Epithelial cell of proximal tubule (primary cell): ENCODE data around the gene ANO10. TPM values are rescaled to one million over a fixed set of nuclear protein-coding genes. Genes with fewer than 3 reads are reported as not detected.

Experiments
- DNase-seq: peaks from one replicate; pipeline ENCODE4 v3.0.0-alpha.2; 2011; ENCODE audit warnings: low read depth
- H3K4me3 ChIP-seq: 2 replicates; pipeline ENCODE4 v1.5.1; 2011; ENCODE audit warnings: low read depth, mild to moderate bottlenecking, low read length
- total RNA-seq: library from RNA; depleted of rRNA; stranded (reverse); fragments of >200 nt; gene quantifications from 2 replicates; pipeline ENCODE4 v1.2.3, GENCODE V29; 2015
- TF ChIP-seq, protein P1 (sequence below): conservative IDR thresholded peaks from 2 replicates; pipeline ENCODE4 v1.5.1; 2012; ENCODE audit warnings: low read depth, mild to moderate bottlenecking, low read length

Gene ANO10
- total RNA-seq, 1 donor from 2014 or later: 30.7 TPM

DNA sequence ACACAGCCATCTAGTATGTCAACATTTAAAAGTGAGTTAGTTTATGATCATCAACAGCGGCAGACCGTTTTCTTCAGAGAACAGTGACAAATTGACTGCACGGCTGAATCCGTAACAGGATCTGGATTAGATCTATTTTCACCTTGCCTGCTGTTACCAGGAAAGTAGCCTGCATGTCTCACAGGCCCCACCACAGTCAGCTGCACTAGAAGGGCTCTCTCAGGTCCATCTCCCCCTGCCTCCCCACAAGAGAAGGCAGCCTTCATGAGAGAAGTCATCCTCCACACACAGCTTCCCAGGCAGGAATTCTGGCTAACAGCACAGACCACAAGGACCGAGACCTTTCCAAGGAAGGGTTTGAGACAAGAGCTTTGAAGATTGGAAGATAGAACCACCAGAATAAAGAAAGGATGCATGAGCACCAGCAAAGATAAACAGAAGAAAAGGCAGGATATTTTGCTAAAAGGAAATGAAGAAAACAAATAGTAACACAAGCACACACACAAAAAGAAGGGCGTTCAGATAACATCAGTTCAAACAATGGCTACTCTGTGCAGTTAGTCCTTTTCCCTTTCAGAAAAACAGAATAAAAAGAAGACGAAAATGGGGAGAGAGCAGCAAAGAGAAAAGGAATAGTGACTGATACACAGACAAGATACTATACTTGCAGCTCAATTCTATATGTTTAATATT lies 208.0 kb downstream of the ANO10 start:
- DNase-seq: no peak
- TF ChIP-seq, protein P1, sequence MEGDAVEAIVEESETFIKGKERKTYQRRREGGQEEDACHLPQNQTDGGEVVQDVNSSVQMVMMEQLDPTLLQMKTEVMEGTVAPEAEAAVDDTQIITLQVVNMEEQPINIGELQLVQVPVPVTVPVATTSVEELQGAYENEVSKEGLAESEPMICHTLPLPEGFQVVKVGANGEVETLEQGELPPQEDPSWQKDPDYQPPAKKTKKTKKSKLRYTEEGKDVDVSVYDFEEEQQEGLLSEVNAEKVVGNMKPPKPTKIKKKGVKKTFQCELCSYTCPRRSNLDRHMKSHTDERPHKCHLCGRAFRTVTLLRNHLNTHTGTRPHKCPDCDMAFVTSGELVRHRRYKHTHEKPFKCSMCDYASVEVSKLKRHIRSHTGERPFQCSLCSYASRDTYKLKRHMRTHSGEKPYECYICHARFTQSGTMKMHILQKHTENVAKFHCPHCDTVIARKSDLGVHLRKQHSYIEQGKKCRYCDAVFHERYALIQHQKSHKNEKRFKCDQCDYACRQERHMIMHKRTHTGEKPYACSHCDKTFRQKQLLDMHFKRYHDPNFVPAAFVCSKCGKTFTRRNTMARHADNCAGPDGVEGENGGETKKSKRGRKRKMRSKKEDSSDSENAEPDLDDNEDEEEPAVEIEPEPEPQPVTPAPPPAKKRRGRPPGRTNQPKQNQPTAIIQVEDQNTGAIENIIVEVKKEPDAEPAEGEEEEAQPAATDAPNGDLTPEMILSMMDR: no peak
- H3K4me3 ChIP-seq: no peak overlapping the region

DNA sequence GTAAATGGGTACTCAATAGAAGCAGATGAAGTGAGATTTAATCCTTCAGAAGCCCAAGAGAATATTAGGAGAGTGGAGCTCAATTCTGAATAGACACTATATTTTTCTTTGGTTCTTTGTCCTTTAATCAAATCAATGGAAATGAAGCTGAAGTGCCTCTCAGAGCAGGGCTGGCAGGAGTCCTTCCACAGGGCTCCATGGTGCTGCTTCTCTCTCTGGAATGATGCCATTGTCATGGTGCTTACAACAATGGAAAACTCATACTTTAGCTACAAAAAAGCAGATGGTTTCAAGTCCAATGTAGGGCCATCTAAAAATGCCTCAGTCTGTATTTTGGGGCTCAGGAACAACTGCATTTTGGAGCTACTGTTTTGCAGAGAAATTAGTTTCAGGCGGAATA lies 210.4 kb downstream of the ANO10 start:
- no peak for DNase-seq
- TF ChIP-seq, protein P1: no peak
- H3K4me3 ChIP-seq: no peak overlapping the region

DNA sequence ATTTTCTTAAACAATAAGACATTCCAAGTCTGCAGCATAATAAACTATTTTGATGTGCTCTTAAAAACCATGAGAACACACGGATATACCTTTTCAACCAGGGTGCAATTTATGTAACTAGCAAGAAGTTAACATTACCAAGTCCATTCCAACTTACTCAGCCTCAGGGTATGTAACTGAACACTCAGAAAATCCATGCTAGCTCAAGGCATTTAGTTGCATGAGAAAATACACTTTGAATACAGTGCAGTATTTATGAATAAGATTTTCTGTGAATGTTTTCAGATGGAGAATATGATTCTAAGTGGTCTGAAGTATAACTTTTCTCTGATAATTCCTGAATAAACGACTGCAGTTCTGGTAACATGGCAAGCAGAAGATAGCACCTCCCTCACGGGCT lies 211.2 kb downstream of the ANO10 start:
- no peak for DNase-seq
- TF ChIP-seq, protein P1: no peak
- no peak overlapping the region for H3K4me3 ChIP-seq

- DNase-seq: no peak
Measured at GRCh38 chr3:43409506-43409905, 212.3 kb downstream of the ANO10 start.

DNA sequence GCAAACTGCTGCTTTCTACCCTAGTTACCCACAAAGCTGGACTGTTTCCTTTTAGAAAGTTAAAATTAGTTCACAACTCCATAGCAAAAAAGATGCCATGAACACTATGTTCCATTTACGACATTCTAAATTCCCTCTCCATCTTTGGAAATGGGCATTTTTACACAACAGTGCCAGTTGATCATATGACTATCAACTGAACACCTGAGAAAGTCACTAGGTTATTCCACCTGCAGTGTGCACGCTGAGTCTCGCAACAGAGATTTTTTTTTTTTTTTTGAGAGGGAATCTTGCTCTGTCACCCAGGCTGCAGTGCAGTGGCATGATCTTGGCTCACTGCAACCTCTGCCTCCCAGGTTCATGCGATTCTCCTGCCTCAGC lies 215.2 kb downstream of the ANO10 start:
- H3K4me3 ChIP-seq: no peak overlapping the region
- TF ChIP-seq, protein P1: no peak
- no peak for DNase-seq

More at GRCh38 chr3:43409506-43409905, 212.3 kb downstream of the ANO10 start:
- no peak overlapping the region for H3K4me3 ChIP-seq
- TF ChIP-seq, protein P1: no peak

DNA sequence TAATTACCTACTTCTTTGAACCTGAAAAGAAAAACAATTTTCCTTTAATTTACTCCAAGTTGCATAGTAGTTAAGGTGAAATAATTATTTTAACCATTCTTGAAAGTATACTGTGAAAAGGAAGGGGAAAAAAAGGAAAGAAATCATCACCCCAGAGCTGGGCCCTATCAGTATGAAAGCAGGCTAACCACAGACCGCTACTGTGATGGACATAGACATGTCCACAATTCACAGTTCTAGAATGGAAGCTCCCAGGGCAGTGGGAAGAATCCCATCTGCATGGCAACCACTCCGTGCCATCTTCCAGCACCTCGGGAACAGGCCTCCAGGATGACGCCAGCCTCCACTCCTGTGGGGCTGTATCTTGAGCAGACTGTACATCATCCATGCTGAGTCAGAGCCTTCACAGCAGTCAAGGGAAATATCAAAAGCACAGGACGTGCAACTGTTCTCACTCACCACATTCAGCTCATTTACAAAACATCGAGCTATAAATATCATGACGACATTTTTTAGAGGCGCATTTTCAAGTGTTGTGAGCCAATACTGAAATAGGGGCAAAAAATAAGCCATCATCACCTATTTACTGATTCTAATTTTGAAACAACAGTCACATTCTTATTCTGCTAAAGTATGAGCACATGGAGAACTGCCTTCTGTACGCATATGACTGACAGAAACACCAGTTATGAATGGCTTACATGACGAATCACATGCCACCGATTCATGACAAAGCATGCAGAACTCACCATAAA lies 215.7 kb downstream of the ANO10 start:
- H3K4me3 ChIP-seq: no peak overlapping the region
- no peak for DNase-seq
- TF ChIP-seq, protein P1: no peak
